PC-9 (cell line): ENCODE data around the gene STXBP2.

Experiments
- EZH2 ChIP-seq: fragments of 200-600 bp; sonication (generic); IDR thresholded peaks from 2 replicates; pipeline ENCODE4 v1.8.0; 2017; ENCODE audit warnings: antibody characterized with exemption, low read depth
- TF ChIP-seq, protein P1 (sequence below): fragments of 200-600 bp; sonication (generic); conservative IDR thresholded peaks from 2 replicates; pipeline ENCODE4 v1.6.1; 2017; ENCODE audit warnings: mixed run types, antibody characterized with exemption, mild to moderate bottlenecking, moderate library complexity

DNA sequence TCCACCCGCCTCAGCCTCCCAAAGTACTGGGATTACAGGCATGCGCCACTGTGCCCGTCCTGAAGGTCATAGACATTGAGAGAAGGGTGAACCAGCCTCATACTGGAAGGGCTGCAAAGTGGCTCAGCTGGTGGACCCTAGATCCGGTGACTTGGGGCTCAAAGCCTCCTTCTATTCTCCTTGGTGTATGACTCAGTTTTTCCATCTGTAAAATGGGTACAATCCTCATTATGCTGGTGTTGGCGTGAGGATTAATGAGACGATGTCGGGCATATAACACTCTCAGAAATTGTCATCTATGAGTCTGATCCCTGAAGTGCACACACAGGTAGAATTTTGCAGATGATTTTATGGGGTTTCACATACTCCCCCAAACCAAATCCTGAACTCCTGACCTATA is 47.1 kb upstream of the STXBP2 start:
- no peak for TF ChIP-seq EZH2
- TF ChIP-seq, protein P1, sequence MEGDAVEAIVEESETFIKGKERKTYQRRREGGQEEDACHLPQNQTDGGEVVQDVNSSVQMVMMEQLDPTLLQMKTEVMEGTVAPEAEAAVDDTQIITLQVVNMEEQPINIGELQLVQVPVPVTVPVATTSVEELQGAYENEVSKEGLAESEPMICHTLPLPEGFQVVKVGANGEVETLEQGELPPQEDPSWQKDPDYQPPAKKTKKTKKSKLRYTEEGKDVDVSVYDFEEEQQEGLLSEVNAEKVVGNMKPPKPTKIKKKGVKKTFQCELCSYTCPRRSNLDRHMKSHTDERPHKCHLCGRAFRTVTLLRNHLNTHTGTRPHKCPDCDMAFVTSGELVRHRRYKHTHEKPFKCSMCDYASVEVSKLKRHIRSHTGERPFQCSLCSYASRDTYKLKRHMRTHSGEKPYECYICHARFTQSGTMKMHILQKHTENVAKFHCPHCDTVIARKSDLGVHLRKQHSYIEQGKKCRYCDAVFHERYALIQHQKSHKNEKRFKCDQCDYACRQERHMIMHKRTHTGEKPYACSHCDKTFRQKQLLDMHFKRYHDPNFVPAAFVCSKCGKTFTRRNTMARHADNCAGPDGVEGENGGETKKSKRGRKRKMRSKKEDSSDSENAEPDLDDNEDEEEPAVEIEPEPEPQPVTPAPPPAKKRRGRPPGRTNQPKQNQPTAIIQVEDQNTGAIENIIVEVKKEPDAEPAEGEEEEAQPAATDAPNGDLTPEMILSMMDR: no peak
